GM12878 (cell line): ENCODE data around the gene NUBPL. TPM values are rescaled to one million over a fixed set of nuclear protein-coding genes. Genes with fewer than 3 reads are reported as not detected.

Experiments
- ATAC-seq: fragments of 200-7000 bp; cut with Tn5 transposase; 3 replicates; pipeline ENCODE4 v1.9.1; 2020; ENCODE audit warnings: mild to moderate bottlenecking, moderate library complexity
- BruUV-seq: library from RNA; stranded (reverse); fragments of 400-500 nt; replicated peaks from 2 replicates; lab custom pipeline; 2021; lab: Mats Ljungman, UMichigan
- CTCF ChIA-PET: fragments of 300-600 bp; sonication (Branson Sonifier 250); formaldehyde crosslinking; extraction: SDS; loops from one replicate; lab custom pipeline; 2021; ENCODE audit warnings: inconsistent platforms; lab: Yijun Ruan, JAX
- POLR2A ChIA-PET: fragments of 350-600 bp; formaldehyde crosslinking; extraction: SDS; loops from one replicate; lab custom pipeline; 2021; ENCODE audit warnings: inconsistent platforms; lab: Charles Lee
- RAD21 ChIA-PET: fragments of 300-600 bp; sonication (Branson Sonifier 250); formaldehyde crosslinking; loops from one replicate; lab custom pipeline; 2023; ENCODE audit warnings: antibody characterized with exemption; ENCODE audit not compliant: unreplicated experiment; lab: Charles Lee
- SMC1A ChIA-PET: fragments of 300-600 bp; sonication (Branson Sonifier 250); formaldehyde crosslinking; loops from one replicate; lab custom pipeline; 2023; ENCODE audit not compliant: unreplicated experiment, uncharacterized antibody; lab: Charles Lee
- DNase-seq: peaks from one replicate; pipeline ENCODE4 v3.0.0-alpha.2; 2011; ENCODE audit warnings: low read depth, low spot score
- FAIRE-seq: peaks from 3 replicates; lab custom pipeline; 2011; peaks lifted over from hg19 to GRCh38; lab: Jason Lieb, UNC
- H2AFZ ChIP-seq: 2 replicates; pipeline ENCODE4 v1.6.0; 2011; ENCODE audit warnings: low read depth, low read length, control low read depth; ENCODE audit not compliant: control insufficient read depth
- H3K27ac ChIP-seq: 2 replicates; pipeline ENCODE4 v1.5.1; 2011; ENCODE audit warnings: control low read depth; ENCODE audit not compliant: control insufficient read depth, insufficient read depth
- H3K27me3 ChIP-seq, 2 experiments: replicated peaks in 1 of 2; 2 replicates each; pipeline versions ENCODE4 v1.6.0 to v1.6.1; 2011; ENCODE audit warnings: low read length in 1 of 2; ENCODE audit not compliant: control insufficient read depth in 2 of 2, insufficient read depth in 2 of 2
- H3K36me3 ChIP-seq, 2 experiments: 2 replicates each; pipeline ENCODE4 v1.5.1; 2011; ENCODE audit warnings: low read length in 1 of 2; ENCODE audit not compliant: control insufficient read depth in 2 of 2, insufficient read depth in 2 of 2
- H3K4me1 ChIP-seq: 2 replicates; pipeline ENCODE4 v1.6.1; 2011; ENCODE audit warnings: mild to moderate bottlenecking, low read length, moderate library complexity, mixed read lengths; ENCODE audit not compliant: control insufficient read depth, insufficient read depth
- H3K4me2 ChIP-seq: 2 replicates; pipeline ENCODE4 v1.6.0; 2011; ENCODE audit warnings: control low read depth; ENCODE audit not compliant: control insufficient read depth, insufficient read depth
- H3K4me3 ChIP-seq: fragments of 200-600 bp; sonication (generic); 2 replicates; pipeline ENCODE4 v1.5.1; 2016
- H3K79me2 ChIP-seq: 2 replicates; pipeline ENCODE4 v1.6.0; 2011; ENCODE audit warnings: low read length; ENCODE audit not compliant: control insufficient read depth, insufficient read depth
- H3K9ac ChIP-seq: 2 replicates; pipeline ENCODE4 v1.8.0; 2011; ENCODE audit warnings: low read length, control low read depth, mixed read lengths; ENCODE audit not compliant: control insufficient read depth, insufficient read depth
- H3K9me3 ChIP-seq: replicated peaks from 3 replicates; pipeline ENCODE4 v1.5.1; 2011; ENCODE audit warnings: mild to moderate bottlenecking, low read length; ENCODE audit not compliant: control insufficient read depth, insufficient read depth
- H4K20me1 ChIP-seq: 2 replicates; pipeline ENCODE4 v1.6.0; 2011; ENCODE audit not compliant: control insufficient read depth, insufficient read depth
- ASH2L ChIP-seq: fragments of 300-600, 200-600 bp; sonication (generic); IDR thresholded peaks from 2 replicates; pipeline ENCODE4 v1.6.1; 2017; ENCODE audit warnings: low read depth, mild to moderate bottlenecking, borderline replicate concordance
- BHLHE40 ChIP-seq, 2 experiments: fragments of 450-650 bp in 1 of 2; IDR thresholded peaks; 2 replicates each; pipeline ENCODE4 v1.6.1; 2011 to 2017; ENCODE audit warnings: low read depth in 2 of 2, borderline replicate concordance in 1 of 2, improper control_type of control experiment in 1 of 2, low read length in 1 of 2, mild to moderate bottlenecking in 1 of 2
- BMI1 ChIP-seq: fragments of 450-650 bp; IDR thresholded peaks from 2 replicates; pipeline ENCODE4 v1.6.1; 2016; ENCODE audit warnings: mild to moderate bottlenecking, moderate library complexity, borderline replicate concordance
- BRCA1 ChIP-seq: IDR thresholded peaks from 2 replicates; pipeline ENCODE4 v1.6.1; 2011; ENCODE audit warnings: low read depth, low read length, improper control_type of control experiment
- CHD4 ChIP-seq: fragments of 200-600 bp; sonication (generic); IDR thresholded peaks from 2 replicates; pipeline ENCODE4 v1.6.1; 2016; ENCODE audit warnings: mild to moderate bottlenecking
- E4F1 ChIP-seq: fragments of 450-650 bp; IDR thresholded peaks from 2 replicates; pipeline ENCODE4 v1.6.1; 2018; ENCODE audit warnings: borderline replicate concordance, mild to moderate bottlenecking; ENCODE audit not compliant: partially characterized antibody
- FOS ChIP-seq: IDR thresholded peaks from 3 replicates; pipeline ENCODE4 v1.6.1; 2011; ENCODE audit warnings: borderline replicate concordance; ENCODE audit not compliant: insufficient read length; ENCODE audit errors: extremely low read depth
- GATAD2B ChIP-seq: fragments of 450-650 bp; conservative IDR thresholded peaks from 2 replicates; pipeline ENCODE4 v1.6.1; 2017; ENCODE audit warnings: low read depth, mild to moderate bottlenecking, moderate library complexity
- HDAC6 ChIP-seq: fragments of 200-600 bp; sonication (generic); IDR thresholded peaks from one replicate; pipeline ENCODE4 v1.8.0; 2017; ENCODE audit warnings: antibody characterized with exemption; ENCODE audit not compliant: unreplicated experiment
- IRF4 ChIP-seq: IDR thresholded peaks from 2 replicates; pipeline ENCODE4 v1.6.1; 2011; ENCODE audit warnings: low read depth, low read length
- KLF5 ChIP-seq: fragments of 450-650 bp; IDR thresholded peaks from 2 replicates; pipeline ENCODE4 v1.6.1; 2014; ENCODE audit warnings: mild to moderate bottlenecking; ENCODE audit not compliant: partially characterized antibody
- MEF2A ChIP-seq: IDR thresholded peaks from 2 replicates; pipeline ENCODE4 v1.6.1; 2011; ENCODE audit warnings: low read depth, mild to moderate bottlenecking, low read length, moderate library complexity; ENCODE audit not compliant: insufficient read depth
- NBN ChIP-seq: fragments of 450-650 bp; IDR thresholded peaks from 2 replicates; pipeline ENCODE4 v1.6.1; 2016
- NR2C2 ChIP-seq: IDR thresholded peaks from 2 replicates; pipeline ENCODE4 v1.6.1; 2011; ENCODE audit warnings: borderline replicate concordance, low read depth; ENCODE audit not compliant: control insufficient read depth, insufficient read length
- PRDM15 ChIP-seq: fragments of 450-650 bp; formaldehyde crosslinking; IDR thresholded peaks from 2 replicates; pipeline ENCODE4 v1.4.0; 2020; ENCODE audit warnings: mild to moderate bottlenecking, moderate library complexity
- RAD51 ChIP-seq: fragments of 450-650 bp; IDR thresholded peaks from 2 replicates; pipeline ENCODE4 v1.6.1; 2016; ENCODE audit warnings: moderate library complexity, mild to moderate bottlenecking, inconsistent platforms
- TBL1XR1 ChIP-seq: IDR thresholded peaks from 2 replicates; pipeline ENCODE4 v1.6.1; 2012; ENCODE audit warnings: low read depth, low read length, improper control_type of control experiment
- YBX1 ChIP-seq: fragments of 450-650 bp; IDR thresholded peaks from 2 replicates; pipeline ENCODE4 v1.6.1; 2016; ENCODE audit warnings: antibody characterized with exemption
- WGBS: methylation state at CpG from one replicate; pipeline ENCODE4 v1.1.6; 2016; ENCODE audit warnings: low lambda C conversion rate; ENCODE audit not compliant: insufficient replicate concordance, insufficient coverage; ENCODE audit errors: missing lambda C conversion rate; 5-methylcytosine and 5-hydroxymethylcytosine counted together
- in situ Hi-C: fragments of 300-500 bp; cut with MboI; formaldehyde crosslinking; loops from 9 replicates; pipeline ENCODE4 v1.14.3; 2018; ENCODE audit warnings: mixed read lengths
- intact Hi-C: fragments of 100-400 bp; cut with micrococcal nuclease; formaldehyde crosslinking; loops from one replicate; pipeline ENCODE4 v1.14.2; 2022; ENCODE audit not compliant: unreplicated experiment
- polyA plus RNA-seq, 11 experiments: library from polyadenylated mRNA; depleted of rRNA in 4 of 11; unstranded in 6 of 11; stranded (reverse) in 5 of 11; fragments of >200 nt; fragmentation: Nextera tagmentation in 4 of 11; fragmentation: Illumina TruSeq in 1 of 11; extraction: Ambion mirVana in 4 of 11; extraction: Trizol in 1 of 11; gene quantifications; 1 replicate in 1 of 11; 2 replicates in 10 of 11; pipeline versions ENCODE4 v1.2.1 to v1.2.3, GENCODE V29; 2011 to 2016; ENCODE audit warnings: inconsistent platforms in 2 of 11, missing spikeins in 2 of 11, low read depth in 1 of 11
- total RNA-seq, 4 experiments: library from RNA; depleted of rRNA in 3 of 4; stranded (reverse); fragments of >200 nt in 3 of 4; fragmentation: Illumina TruSeq in 1 of 4; extraction: Trizol in 1 of 4; gene quantifications; 2 replicates each; pipeline versions ENCODE4 v1.2.1 to v1.2.3, GENCODE V29; 2013 to 2021

NUBPL gene
- total and polyA plus RNA-seq, 10 of the 15 experiments (the other 5 are each of a cell fraction or from before 2014, with no cell fraction given), result 3.4 to 11.6 (median 8.1) TPM

DNA sequence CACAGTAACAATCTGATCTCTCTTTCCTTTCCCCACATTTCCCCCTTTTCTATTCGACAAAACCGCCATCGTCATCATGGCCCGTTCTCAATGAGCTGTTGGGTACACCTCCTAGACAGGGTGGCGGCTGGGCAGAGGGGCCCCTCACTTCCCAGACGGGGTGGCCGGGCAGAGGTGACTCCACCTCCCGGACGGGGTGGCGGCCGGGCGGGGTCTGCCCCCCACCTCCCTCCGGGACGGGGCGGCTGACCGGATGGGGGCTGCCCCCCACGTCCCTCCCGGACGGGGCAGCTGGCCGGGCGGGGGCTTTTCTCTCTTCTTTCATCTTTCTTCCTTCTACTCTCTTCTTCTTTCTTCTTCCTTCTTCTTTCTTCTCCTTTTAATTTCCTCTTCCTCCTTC, 1.3 kb upstream of the NUBPL start:
- no peaks in the 10 kb centered on the region for H4K20me1 ChIP-seq
- no TSS peak for BruUV-seq
- WGBS, result 69% methylated on average over 12 of the region's 21 CpGs
- no peak for DNase-seq
- no peaks in the 10 kb centered on the region for H3K36me3 ChIP-seq
- no peak overlapping the region for H3K4me3 ChIP-seq
- ATAC-seq, result no peak
- H3K27ac ChIP-seq, result no peak overlapping the region
- H2AFZ ChIP-seq, result peak overlapping the region; percentile 9; the same call in 1 of the 2 replicates
- ChIA-PET SMC1A (no interaction called here), CTCF (no interaction called here), RAD21 (no interaction called here), POLR2A (no interaction called here)
- H3K4me1 ChIP-seq, result no peaks in the 10 kb centered on the region
- in situ Hi-C loops (no loop called here), intact Hi-C loops (no loop called here)
- no peaks in the 10 kb centered on the region; the same call in none of the 2 replicates for H3K79me2 ChIP-seq
- H3K4me2 ChIP-seq, result no peak overlapping the region
- TF ChIP-seq YBX1 (no peak), NR2C2 (no peak), E4F1 (no peak), BHLHE40 (IDR thresholded peaks at IDR 0.05; ENCODE audit: borderline replicate concordance in 1 of 2, low read depth in 2 of 2, low read length in 1 of 2) (no peak), CHD4 (no peak), NBN (no peak), BMI1 (no peak), RAD51 (no peak), PRDM15 (CRISPR knock-in tag) (no peak), IRF4 (no peak), KLF5 (no peak), HDAC6 (no peak), ASH2L (no peak), TBL1XR1 (no peak), GATAD2B (no peak), BRCA1 (no peak), MEF2A (no peak), FOS (no peak)
- H3K9me3 ChIP-seq, result no peaks in the 10 kb centered on the region
- no peak for FAIRE-seq
- H3K9ac ChIP-seq, result no peak overlapping the region
- H3K27me3 ChIP-seq, result no peaks in the 10 kb centered on the region
